NCI-H446 (cell line): ENCODE data around the gene XPNPEP2.

ENCODE experiments used
- DNase-seq, 2 experiments: peaks; one replicate each; lab custom pipeline; 2025; lab: John Stamatoyannopoulos, UW

Gene XPNPEP2

DNA sequence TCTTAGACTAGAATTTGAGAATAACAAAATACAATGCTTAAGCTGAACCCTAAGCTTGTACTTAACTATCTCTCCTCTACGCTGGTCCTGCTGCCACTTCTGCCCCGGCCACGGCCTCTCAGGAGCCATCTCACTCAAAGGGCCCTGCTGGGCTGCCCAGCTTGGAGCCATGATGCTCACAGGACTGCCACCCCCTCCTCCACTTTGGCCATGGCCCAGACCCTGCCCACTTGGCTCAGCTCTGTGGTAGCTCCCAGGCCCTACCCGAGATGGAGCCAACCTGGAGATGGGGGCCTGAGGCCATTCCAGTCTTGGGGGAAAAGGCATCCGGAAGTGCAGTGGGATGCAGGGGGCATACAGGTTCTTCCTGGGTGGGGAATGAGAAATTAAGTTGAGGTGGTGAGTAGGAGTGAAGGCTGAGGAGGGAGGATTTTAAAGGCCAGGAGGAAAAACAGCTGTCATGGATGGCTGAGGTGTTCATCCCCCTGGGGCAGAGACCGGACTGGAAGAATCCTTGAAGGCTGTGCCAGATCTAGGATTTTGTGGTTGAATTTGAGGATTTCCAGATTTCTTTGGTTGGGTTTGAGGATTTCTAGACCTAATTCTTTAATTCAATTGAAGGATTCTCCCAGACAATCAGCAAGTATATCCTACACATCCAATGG, 41.8 kb downstream of the XPNPEP2 start:
- DNase-seq = peak in 1 of 2 experiments; percentile 45

DNA sequence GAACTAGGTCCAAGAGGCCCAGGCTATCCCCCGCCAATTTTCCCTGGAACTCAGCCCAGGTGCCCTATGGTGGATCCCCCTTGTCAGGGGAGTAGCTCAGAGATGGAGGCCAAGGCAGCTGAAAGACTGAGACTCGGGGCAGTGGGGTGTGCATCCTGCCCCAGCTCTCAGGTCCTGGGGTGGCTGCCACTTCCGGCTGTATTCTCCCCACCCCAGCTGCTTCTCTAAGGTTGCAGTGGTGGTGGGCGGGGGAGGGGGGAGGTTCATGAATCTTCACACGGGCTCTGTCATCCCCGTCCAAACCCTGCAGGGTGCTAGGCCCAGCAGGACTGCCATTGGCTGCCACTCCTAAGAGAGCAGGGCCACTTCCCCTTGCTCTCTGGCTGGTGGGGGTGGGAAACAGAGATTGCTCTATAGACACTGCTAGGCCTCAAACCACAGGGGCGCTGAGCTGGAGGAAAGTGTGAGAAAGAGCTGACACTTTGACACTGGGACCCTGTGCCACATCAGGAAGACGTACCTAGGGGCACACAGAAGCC, 42.4 kb downstream of the XPNPEP2 start:
- DNase-seq = peak; percentile 41 to 64

DNA sequence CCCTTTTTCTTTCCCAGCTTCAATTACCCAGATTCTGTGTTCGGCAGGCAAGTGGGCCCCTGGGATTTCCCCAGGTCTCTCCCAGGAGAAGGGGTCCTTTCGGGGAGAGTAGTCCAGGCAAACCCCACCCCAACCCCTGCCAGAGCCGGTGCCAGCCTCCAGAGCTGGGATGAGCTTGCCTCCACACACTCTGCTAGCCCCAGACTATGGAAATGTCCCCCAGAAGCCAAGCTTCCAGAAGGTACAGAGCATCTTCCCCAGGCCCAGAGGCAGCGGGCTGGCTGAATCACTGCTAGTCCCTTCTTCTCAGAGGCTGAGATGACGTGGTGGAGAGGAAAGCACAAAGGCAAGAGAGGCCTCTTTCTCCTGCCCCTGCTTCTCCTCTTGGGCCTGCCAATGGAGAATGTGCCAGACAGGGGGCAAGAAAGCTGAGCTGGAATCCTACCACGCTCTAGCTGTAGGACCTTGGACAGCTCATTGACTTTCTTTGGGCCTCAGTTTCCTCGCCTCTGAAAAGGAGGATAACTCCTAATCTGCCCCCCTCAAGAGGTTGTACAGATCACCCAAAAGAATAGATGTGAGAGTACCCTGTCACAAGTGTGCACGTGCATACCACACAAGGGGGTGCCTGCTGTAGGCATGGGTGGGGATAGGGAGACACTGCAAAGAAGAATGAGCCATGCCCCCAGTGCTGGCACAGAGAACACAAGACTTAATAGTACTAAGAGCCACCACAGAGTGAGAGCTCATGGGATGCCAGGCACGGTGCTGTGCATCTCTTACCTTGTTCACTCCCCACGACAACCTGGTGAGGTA, 43.1 kb downstream of the XPNPEP2 start:
- DNase-seq = no peak

- DNase-seq = no peak
These were observed 43.9 kb downstream of the XPNPEP2 start for GRCh38 chrX:129782706-129783105.

DNA sequence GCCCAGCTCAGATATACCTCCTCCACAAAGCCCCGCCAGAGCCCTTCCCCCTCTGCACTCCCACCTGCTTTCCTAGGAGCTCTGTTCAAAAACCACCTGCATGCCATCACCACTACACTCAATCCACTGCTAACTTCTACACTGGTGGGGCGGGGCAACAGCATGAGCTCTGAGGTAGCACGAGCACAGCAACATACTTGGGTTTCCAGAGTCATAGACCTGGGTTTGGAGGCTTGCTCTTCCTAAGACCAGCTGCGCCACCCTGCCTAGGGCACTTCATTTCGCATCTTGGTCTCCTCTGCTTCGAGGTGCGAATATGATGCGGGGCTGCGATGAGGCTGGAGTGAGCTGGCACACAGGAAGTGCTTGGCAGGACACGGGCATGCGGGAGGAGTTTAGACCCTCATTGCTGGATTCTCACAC, 44.5 kb downstream of the XPNPEP2 start:
- no peak for DNase-seq

DNA sequence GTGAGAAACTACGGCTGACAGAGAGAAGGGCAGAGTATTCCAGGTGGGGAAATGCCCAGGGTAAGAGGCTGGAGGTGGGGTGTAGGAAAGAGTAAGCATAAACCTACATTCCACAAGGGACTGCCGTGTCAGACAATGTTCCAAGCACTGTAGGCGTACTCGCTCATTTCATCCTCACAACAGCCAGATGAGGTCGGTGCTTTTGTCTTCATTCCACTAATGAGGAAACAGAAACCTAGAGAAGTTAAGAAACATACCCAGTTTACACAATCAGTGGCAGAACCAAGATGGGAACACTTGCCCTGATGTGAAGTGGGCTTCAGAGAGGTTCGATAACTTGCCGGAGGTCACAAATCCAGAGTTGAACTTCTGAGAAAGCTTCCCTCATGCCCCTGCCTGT, 45.6 kb downstream of the XPNPEP2 start:
- DNase-seq = no peak

- no peak for DNase-seq
These were observed 46.6 kb downstream of the XPNPEP2 start for GRCh38 chrX:129785160-129785947.

GRCh38 chrX:129786210-129786651, 47.5 kb downstream of the XPNPEP2 start:
- no peak for DNase-seq

DNA sequence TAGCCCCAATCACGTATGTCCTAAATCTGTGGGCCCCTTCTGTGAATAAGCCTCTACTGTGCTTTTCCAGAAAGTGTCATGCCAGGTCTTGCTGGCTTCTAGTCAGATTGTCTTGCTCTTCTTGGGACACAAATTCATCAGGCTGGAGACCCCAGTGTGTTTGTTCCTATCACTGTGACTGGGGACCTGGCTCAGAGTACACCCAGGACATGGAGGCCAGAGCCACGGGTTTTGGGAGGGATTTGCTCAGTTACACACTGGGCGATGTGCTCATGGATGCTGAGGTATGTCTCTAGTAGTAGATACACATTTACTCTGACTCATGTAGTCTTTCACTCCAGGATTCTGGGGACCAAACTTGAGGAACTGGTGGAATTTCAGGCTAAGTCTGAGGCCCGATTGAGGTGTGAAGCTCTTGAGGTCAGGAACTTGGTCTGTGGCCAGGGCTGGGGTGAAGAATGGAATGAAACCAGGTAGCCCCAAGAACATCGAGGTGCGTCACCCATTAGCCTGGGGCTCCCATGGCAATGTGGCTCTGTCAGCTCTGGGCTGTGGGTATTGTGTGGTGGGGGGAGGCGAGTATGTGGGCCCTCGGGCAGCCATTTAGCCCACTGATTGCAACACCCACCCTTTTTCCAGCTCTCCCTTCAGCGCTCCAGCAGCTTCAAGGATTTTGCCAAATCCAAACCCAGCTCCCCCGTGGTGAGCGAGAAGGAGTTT, 48.7 kb downstream of the XPNPEP2 start:
- no peak for DNase-seq

DNA sequence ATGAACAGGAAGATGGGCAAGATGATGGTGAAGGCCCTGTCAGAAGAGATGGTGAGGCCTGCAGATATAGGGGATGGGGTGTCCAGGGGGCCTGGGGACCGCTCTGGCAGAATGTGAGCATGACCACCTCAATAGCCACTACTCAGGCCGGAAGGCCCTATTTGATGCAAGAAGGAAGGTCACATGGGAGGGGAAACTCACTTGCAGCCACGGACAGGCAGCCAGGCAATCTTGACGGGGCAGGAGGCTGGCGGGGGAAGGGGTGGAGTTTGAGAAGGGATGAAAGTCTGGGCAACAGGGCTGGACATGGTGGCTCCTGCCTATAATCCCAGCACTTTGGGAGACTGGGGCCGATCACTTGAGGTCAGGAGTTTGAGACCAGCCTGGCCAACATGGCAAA, 49.7 kb downstream of the XPNPEP2 start:
- DNase-seq = no peak

DNA sequence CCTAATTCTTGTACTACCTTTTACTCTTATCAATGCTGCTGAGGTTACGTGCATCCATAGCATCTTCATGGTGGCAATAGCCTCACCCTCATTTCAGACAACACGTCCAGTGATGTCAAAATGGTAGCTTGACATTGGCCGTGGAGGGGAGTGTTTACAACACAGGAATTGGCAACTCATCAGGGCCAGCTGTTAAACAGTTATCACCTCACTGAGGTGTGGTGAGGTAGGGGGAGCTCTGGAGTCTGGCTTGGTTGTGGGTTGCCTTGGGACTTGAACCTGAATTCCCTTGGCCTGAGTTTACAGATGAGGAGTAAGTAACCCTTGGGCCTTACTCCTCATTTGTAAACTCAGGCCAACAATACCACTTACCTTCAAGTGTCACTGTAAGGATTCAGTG, 51.4 kb downstream of the XPNPEP2 start:
- no peak for DNase-seq

DNA sequence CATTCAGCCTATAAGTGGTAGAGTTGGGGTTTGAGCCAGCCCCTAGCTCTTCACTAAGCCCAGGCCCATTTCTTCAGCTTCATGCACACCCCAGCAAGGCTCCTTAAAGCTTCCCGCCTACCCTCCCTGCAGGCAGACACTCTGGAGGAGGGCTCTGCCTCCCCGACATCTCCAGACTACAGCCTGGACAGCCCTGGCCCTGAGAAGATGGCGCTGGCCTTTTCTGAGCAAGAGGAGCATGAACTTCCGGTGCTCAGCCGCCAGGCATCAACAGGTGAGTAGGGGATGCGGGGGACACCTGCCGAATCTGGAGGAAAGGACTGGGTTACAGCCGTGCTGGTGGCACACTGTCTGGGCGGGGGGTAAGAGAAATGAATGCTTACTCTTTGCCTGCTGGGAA, 52.0 kb downstream of the XPNPEP2 start:
- DNase-seq = no peak

GRCh38 chrX:129791336-129791735, 52.6 kb downstream of the XPNPEP2 start:
- DNase-seq = no peak

- peak in 1 of 2 experiments; percentile 7 for DNase-seq
These were observed 53.3 kb downstream of the XPNPEP2 start for GRCh38 chrX:129791961-129792570.

- no peak for DNase-seq
These were observed 54.0 kb downstream of the XPNPEP2 start for GRCh38 chrX:129792586-129793291.

GRCh38 chrX:129793604-129794191, 54.9 kb downstream of the XPNPEP2 start:
- peak in 1 of 2 experiments; percentile 36 for DNase-seq

- no peak for DNase-seq
These were observed 56.8 kb downstream of the XPNPEP2 start for GRCh38 chrX:129795584-129795983.

- no peak for DNase-seq
These were observed 58.6 kb downstream of the XPNPEP2 start for GRCh38 chrX:129797251-129797906.

DNA sequence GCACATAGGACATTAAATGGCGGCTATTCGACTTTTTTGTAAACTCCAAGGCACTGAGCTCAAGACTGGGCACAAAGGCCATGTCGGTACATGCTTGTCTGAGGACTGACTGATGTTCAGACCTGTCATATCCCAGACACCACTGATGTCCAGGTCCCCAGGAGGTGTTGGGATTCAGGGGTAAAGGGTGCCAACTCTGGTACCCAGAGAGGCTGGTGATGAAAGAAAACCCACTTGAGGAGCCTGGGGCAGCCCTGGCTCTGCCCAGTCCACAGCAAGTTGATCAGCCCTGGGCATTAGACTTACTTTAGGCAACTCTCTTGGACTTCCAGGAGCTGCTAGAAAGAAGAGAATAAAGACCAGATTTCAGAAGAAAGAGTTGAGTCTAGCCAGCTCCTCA, 59.7 kb downstream of the XPNPEP2 start:
- DNase-seq = no peak

GRCh38 chrX:129798888-129799287, 60.1 kb downstream of the XPNPEP2 start:
- no peak for DNase-seq
